Stimulated activated CD4-positive, alpha-beta T cell treated with anti-CD3 and anti-CD28 coated beads, Interleukin-2, amount 100 ng/mL, for 4 hours (primary cell): ENCODE measurements around the gene MYO1D.
"Not testable (repeated sequence)": the region's sequence is repeated elsewhere in the genome, so short reads cannot be mapped to it uniquely, and the experiment has no call there.

Experiments used
- DNase-seq: peaks from one replicate; pipeline ENCODE4 v3.0.0-alpha.2; 2020; ENCODE audit warnings: low read depth

MYO1D gene

DNA sequence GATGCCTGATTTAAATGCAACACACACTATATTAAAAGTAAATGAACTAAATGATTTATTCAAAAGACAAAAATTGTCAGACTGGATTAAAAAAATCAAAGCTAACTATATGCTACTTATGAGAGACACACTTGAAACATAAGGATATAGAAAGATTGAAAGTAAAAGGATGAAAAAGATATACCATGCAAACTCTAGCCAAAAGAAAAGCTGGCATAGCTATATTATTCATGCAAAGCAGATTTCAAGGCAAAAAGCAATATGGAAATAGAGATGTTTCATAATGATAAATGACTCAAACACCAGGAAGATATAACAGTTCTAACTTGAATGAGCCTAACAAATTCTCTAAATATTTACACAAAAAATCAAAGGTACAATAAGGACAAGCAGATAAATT is 149.2 kb downstream of the MYO1D start:
- no peak for DNase-seq

DNA sequence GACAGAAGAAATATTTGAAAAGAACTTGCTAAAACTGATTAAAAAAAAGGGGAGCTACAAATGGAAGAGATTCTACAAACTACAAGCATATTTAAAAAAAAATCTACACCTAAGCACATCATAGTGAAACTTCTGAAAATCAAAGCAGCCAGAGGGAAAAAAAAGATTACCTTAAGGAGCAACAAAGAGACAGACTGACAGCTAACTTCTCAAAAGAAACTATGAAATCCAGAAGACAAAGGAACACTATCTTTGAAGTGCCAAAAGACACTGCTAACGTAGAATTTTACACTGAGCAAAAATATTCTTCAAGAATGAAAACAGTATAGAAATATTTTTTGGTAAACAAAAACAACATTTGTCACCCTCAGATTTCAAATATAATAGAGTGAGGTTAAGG is 151.2 kb downstream of the MYO1D start:
- DNase-seq, result no peak

DNA sequence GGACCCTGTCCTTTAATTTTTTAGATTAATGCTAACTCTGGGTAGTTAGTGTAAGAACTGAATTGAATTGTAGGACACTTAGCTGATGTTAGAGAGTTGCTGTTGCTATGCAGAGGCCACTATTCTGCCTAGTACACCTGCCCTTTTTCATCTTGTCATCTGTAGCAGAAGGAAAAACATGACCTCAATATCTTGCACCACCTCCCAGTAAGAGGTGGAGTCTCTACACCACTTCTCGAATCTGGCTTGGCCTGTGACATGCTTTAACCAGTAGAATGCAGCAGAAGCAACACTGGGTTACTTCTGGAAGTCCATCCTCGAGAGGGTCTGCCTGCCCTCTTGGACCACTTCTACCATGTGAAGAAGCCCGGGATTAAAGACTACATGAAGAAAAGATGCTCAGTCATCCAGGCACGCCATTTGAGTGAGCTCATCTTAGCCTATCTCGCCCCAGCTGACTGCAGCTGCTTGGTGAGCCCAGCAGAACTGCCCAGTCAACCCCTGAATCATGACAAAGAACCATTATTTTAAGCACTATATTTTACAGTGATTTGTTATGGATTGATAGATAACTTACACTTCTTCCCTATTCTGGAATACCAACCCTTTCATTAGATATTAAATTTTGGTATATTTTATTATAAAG is 153.5 kb downstream of the MYO1D start:
- no peak for DNase-seq

DNA sequence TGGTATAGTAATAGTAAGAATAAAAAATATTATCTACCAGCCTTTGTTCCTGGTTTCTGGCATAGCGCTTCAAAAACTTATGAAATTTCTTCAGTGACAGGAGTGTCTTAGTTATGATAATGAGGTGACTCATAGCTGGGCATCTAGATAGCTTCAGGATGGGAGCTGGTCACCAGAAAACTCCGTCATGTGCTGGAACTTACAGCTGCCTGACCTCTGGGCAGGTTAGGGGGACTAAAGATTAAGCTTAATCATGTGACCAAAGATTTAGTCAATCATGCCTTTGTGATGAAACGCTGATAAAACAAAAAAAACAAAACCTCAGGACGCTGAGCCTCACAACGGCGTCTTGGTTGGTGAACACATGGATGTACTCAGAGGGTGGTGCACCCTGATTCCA is 154.2 kb downstream of the MYO1D start:
- no peak for DNase-seq

DNA sequence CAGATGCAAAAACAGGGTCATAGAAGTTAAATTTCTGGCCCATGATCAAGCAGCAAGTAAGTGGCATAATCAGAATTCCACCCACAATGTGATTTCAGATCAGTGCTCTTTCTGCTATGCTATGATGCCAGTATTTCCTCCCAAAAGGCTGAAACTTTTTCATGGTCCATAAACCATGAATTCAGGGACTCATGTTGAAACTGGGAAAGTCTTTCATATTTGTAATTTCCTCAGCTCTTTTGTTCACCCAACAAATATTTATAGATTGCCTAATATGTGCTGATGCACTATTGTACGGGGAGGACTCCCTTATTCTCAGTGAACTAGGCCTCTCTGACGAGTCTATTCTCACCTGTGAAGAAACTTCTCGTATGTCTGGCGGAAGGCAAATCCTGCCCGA is 156.3 kb downstream of the MYO1D start:
- no peak for DNase-seq

DNA sequence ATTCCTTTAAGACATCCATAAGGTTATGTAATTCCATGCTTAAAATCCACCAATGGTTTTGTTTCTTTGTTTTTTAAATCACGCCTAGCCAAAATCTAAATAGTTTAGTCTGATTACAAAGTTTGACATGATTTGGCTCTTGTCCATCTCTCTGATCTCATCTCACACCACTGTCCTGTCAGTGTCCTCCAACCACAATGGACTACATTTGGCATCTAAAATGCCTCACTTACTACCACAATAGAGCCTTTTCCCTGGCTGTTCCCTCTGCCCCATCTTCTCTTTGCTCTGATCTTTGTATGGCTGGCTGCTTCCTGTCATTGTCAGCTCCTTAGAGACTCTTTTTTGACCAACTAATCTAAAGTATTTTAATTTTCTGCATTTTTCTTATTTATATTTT is 157.2 kb downstream of the MYO1D start:
- no peak for DNase-seq

DNA sequence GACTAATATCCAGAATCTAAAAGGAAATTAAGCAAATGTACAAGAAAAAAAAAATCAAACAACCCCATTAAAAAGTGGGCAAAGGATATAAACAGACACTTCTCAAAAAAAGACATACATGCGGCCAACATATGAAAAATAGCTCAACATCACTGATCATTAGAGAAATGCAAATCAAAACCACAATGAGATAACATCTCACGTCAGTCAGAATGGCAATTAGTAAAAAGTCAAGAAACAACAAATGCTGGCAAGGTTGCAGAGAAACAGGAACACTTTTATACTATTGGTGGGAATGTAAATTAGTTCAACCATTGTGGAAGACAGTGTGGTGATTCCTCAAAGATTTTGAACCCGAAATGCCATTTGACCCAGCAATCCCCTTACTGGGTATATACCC is 162.0 kb downstream of the MYO1D start:
- DNase-seq, result not testable (repeated sequence)

DNA sequence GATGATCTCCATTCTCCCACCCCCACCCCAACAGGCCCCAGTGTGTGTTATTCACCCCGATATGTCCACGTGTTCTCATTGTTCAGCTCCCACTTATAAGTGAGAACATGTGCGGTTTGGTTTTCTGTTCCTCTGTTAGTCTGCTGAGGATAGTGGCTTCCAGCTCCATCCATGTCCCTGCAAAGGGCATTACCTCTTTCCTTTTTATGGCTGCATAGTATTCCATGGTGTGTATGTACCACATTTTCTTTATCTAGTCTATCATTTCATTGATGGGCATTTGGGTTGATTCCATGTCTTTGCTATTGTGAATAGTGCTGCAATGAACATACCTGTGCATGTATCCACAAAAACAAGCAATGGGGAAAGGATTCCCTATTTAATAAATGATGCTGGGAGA is 162.7 kb downstream of the MYO1D start:
- DNase-seq, result not testable (repeated sequence)

DNA sequence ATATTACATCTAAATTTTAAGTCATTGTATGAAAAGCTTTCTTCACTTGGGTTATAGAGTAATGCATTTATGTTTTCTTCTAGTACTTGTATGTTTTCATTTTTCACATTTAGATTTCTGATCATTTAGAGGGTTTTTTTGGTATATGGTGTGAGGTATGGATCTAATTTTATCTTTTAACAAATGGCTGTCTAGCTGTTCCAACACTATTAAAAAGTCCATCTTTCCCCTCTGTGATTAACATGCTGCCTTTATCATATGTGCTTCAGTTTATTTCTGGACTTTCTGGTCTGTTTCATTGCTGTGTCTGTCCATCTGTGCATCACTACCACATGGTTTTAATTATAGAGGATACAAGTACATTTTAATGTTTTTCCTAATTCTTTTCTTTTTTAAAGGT is 163.8 kb downstream of the MYO1D start:
- DNase-seq, result no peak

DNA sequence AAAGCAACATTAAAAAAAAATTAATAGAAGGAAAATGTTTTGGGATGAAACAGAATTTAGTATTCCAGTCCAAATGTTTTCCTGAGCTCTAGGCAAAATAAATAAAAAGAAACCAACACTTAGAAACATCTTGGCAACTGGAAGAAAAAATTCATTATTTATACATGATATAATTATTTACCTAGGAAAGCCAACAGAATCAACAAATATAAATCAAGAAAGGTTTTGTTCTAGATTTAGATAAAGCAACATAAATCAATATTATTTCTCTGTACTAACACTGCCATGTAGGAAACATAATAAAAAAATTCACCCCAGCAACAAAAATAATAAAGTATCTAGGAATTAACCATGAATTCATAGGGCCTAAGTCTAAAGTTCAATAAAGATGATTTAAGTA is 167.4 kb downstream of the MYO1D start:
- no peak for DNase-seq

DNA sequence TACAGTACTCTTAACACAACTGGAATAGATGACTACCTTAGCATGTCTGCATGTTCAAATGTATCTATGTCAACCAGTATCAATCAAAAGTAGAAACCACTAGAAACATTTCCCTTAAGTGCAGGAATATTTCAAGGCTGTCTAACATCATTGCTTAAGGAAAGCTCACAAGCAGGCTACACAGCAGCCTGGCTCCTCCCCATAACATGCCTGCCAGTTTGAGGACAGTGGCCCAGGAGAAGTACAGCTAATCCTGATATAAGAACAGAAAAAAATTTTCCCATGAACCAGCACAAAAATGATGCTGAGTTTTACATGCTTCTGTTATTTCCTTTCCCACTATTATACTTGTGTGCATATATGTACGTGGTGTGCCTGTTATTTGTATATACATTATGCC is 175.1 kb downstream of the MYO1D start:
- no peak for DNase-seq

DNA sequence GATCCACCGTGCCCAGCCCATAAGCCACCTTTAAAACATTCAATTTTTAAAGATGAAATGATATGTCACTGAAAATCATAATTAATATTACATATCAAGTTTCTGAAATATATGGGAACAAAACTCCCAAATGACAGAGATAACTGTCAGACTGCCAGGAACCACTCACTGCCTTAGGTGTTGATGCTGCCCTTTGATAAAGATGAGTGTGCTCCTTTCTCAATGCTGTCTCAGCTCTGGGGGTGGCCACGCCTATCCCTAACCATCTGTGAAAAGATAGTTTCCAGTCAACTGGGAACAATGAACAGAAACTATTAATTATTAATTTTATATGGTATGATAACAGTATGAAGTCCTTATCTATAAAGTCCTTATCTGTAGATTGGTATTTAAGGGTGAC is 177.7 kb downstream of the MYO1D start:
- no peak for DNase-seq

DNA sequence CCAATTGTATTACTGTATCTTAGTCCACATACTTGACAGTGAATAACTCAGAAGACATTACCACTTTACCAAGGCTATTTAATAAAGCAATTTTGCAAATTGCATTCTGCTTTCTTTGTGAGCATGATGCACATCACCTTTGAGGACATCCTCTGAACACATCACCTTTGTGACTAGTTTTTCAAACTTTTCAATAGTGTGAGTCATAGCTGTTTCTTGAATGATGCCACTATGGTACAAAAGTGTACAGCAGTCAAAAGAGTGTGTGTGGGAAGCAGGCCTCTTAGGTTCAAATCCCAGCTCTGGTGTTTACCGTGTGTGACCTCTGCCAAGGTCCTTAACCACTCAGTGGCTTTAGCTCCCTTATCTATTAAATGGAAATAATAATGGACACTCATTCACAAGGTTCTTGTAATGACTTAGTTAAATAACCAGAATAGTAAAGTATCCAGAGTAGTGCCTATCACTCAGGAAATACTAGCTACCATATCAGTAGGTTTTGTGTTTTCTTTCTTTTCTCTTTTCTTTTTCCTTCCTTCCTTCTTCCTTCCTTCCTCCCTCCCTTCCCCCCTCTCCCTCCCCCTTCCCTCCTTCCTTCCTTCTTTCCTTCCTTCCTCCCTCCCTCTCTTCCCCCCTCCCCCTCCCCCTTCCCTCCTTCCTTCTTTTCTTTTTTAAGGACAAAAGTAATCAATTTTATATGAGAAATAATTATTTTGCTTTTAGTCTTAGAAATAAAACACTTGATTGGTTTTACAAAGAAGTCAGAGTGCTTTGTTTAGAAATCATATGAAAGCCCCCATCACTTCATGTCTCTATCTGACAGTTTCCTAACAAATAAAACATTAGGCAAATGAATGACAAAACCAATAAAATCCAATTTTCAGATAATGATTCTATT is 178.9 kb downstream of the MYO1D start:
- no peak for DNase-seq

DNA sequence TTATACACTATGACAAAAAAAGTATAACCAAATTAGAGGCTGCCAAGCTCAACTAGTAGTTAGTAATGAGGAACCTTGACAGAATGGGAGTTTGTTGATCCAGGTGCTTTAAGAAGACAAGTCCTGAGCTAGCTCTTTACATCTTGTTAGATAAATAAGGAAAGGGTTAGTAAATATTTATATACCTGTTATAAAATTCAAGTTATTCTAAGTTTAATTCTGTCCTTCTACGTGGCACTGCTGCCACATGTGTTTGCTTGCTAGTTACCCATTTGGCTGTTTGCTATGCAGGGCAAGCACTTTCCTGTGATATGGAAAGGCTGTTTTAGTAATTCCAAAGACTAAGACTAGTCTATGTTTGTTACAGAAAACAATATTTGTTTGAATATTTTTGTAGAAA is 180.5 kb downstream of the MYO1D start:
- DNase-seq, result no peak

DNA sequence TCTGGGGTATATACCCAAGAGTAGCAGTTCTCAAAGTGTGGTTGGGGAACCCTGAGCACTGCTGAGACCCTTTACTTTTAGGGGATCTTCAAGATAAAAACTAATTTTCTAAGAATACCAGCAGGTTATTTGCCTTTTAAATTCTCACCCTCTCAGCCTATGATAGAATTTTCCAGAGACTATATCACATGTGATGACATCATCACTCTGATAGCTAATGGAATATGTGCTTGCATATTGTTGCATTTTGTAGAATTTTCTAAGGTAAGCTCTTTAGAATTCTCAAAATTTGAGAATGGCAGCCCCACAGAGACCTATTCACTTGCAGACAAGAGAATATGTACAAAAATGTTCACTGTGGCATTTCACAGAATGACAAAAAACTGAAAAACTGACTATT is 181.1 kb downstream of the MYO1D start:
- DNase-seq, result no peak

DNA sequence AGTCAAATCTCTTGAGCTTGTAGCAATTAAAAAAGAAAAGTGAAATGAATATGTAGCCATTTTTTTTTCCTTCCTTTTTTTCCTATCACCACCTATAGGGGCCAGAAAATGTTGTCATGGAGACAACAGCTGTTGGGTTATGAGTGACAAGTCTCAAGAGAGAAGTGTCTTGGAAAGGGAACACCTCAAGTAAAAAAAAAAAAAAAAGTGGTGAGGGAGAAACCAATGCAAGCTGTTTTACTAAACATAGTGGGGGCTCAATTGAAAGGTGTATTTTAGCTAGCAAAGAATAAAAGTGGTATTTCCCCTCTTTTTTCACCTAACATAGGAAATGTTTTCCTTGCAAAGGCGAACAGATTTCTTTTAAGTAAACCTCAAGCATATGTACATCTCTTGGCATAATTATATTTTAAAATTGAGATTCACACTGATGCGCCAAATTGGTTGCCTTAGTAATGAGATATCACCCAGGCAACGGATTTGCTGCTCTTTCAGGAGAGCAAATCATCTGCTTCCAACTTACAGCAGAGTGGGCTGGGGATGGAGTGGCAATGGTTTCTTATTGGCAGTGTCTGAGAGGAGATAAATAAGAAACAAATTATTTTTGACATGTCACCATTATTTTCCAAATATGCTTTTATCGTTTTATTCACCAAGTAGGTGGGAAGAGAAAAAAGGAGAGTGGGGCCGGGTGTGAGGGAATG is 183.6 kb downstream of the MYO1D start:
- no peak for DNase-seq

DNA sequence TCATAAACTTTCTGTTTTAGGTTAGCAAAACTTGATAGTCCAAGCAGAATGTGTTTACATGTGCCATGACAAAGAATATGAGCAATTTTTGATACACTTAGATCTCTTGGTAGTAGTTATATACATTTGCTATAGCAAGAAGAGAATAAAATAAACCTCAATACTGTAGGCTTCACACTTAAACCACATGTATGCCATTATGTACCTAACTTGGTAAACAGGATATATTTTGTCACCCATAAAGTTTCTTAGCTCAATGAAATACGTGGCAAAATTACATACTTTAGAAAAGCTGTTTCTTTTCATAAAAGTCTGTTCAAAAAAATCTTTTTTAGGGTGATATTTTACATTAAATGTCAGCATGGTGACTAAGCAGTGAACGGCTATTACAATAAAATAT is 184.7 kb downstream of the MYO1D start:
- no peak for DNase-seq

DNA sequence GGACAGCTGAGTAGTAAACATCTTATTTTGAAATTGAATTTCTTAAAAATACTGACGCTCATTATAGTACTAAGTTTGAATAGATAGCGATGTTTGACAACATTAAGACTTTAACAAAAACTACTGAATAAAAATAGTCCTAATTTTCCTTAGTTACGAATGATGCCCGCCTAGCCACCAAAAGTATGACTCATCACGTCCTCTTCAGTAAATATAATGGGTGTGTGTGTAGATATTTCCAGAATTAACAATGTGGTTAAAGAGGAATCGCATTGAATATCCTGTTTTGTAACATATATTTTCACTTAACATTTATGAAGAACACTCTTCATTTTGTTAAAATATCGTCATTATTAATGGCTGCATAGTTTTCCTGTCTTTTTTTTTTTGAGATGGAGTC is 187.6 kb downstream of the MYO1D start:
- no peak for DNase-seq

DNA sequence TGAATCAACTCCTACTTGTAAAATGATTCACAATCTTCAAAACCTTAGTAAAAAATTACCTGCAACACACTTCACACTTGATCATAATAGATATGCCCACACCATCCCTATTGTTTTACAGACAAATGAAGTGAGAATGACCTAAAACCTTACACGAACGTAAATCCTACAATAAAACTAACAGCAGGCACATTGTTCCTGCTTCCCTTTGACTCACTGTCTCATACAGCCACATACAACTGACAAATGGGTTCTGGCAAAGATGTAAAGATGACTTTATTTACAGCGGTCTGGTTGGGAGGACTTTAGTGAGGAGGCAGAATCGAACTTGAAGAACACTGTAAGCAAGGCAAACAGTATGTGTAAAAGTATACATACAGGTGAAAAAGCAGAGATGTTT is 188.7 kb downstream of the MYO1D start:
- no peak for DNase-seq

DNA sequence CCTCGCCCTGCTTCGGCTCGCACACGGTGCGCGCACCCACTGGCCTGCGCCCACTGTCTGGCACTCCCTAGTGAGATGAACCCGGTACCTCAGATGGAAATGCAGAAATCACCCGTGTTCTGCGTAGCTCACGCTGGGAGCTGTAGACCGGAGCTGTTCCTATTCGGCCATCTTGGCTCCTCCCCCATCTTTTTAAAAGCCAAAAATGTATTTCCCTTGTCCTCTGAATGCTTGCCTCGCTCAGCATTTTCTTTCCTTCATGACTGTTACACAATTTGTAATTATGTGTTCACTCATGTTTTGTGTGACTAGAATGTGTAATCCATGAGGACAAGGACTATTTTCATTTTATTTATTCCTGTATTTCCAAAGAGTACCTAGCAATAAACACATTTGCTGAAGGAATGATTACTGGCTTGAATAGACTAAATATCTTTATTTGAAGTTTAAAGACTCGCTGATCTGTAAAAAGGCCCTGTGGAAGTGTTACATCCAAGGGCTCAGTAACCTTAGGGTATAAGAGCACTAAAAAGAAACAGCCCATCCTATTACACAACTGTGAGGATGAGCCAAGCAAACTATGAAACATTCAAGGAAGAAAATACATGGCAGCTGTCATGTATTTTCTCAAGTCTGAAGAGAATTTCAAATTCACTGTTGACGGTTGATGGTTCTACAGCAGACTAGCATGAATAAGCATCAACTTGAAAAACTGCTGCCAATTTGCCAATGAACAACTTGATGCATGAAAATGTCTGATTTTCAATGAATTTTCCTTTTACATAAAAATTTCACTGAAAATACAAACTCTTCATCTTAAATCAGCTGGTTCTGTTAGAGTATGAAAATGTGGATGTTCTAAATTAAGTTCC is 192.6 kb downstream of the MYO1D start:
- DNase-seq, result no peak

DNA sequence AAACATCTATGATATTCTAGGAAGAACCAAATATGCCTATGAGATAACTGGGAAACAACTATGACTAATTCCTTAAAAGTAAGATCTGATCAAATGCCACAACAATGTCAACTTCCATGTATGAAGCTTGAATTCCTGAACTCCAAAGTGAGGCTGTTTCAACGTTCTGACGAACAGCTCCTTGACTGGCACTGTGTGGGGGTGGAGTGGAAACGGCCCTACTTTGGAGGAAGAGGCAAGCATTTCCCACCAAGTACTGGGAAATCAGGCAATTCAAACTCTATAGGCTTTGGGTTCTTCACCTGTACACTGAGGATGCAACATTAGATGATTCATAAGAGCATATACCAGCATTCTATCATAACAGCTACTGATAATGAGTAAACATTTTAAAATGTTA is 203.0 kb downstream of the MYO1D start:
- no peak for DNase-seq

DNA sequence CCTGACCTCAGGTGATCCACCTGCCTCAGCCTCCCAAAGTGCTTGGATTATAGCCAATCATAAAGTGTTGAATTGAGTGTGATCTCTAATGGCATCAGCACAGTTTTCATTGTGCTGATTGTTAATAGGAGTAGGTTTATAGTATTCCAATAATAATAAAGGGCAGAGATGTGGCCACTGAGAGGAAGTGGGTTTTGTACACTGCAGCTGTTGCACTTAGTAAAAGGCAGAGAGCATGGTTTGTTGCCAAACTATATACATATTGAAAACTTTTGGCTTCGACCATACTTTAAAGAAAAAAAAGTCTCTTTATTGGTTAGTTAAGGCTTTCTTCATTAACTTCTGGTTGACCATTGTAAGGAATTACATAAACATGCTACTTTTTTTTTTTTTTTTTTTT is 204.2 kb downstream of the MYO1D start:
- DNase-seq, result no peak
